AG04449 (cell line): ENCODE data around the gene MIA3.
A peak's percentile ranks its signal among the peaks of the same experiment; 100 is the strongest.

Source experiments
- CTCF ChIA-PET: fragments of 350-600 bp; formaldehyde crosslinking; extraction: SDS; loops from one replicate; lab custom pipeline; 2021; ENCODE audit warnings: antibody characterized with exemption; lab: Yijun Ruan, JAX
- POLR2A ChIA-PET: fragments of 400-600, 350-600 bp; formaldehyde crosslinking; extraction: SDS; loops from one replicate; lab custom pipeline; 2020; ENCODE audit warnings: antibody characterized with exemption, inconsistent platforms; lab: Yijun Ruan, JAX
- DNase-seq: peaks from one replicate; pipeline ENCODE4 v3.0.0-alpha.2; 2010; ENCODE audit warnings: low read depth, low spot score
- H3K4me3 ChIP-seq: 2 replicates; pipeline ENCODE4 v1.5.1; 2011; ENCODE audit warnings: low read depth, mild to moderate bottlenecking, control low read depth, low read length
- CTCF ChIP-seq: IDR thresholded peaks from one replicate; pipeline ENCODE4 v1.5.1; 2011; ENCODE audit warnings: mild to moderate bottlenecking, moderate library complexity, low read length, control low read depth, inconsistent platforms; ENCODE audit not compliant: insufficient read depth; ENCODE audit errors: missing control alignments

The MIA3 gene, protein sequence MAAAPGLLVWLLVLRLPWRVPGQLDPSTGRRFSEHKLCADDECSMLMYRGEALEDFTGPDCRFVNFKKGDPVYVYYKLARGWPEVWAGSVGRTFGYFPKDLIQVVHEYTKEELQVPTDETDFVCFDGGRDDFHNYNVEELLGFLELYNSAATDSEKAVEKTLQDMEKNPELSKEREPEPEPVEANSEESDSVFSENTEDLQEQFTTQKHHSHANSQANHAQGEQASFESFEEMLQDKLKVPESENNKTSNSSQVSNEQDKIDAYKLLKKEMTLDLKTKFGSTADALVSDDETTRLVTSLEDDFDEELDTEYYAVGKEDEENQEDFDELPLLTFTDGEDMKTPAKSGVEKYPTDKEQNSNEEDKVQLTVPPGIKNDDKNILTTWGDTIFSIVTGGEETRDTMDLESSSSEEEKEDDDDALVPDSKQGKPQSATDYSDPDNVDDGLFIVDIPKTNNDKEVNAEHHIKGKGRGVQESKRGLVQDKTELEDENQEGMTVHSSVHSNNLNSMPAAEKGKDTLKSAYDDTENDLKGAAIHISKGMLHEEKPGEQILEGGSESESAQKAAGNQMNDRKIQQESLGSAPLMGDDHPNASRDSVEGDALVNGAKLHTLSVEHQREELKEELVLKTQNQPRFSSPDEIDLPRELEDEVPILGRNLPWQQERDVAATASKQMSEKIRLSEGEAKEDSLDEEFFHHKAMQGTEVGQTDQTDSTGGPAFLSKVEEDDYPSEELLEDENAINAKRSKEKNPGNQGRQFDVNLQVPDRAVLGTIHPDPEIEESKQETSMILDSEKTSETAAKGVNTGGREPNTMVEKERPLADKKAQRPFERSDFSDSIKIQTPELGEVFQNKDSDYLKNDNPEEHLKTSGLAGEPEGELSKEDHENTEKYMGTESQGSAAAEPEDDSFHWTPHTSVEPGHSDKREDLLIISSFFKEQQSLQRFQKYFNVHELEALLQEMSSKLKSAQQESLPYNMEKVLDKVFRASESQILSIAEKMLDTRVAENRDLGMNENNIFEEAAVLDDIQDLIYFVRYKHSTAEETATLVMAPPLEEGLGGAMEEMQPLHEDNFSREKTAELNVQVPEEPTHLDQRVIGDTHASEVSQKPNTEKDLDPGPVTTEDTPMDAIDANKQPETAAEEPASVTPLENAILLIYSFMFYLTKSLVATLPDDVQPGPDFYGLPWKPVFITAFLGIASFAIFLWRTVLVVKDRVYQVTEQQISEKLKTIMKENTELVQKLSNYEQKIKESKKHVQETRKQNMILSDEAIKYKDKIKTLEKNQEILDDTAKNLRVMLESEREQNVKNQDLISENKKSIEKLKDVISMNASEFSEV (N-terminal part only)

DNA sequence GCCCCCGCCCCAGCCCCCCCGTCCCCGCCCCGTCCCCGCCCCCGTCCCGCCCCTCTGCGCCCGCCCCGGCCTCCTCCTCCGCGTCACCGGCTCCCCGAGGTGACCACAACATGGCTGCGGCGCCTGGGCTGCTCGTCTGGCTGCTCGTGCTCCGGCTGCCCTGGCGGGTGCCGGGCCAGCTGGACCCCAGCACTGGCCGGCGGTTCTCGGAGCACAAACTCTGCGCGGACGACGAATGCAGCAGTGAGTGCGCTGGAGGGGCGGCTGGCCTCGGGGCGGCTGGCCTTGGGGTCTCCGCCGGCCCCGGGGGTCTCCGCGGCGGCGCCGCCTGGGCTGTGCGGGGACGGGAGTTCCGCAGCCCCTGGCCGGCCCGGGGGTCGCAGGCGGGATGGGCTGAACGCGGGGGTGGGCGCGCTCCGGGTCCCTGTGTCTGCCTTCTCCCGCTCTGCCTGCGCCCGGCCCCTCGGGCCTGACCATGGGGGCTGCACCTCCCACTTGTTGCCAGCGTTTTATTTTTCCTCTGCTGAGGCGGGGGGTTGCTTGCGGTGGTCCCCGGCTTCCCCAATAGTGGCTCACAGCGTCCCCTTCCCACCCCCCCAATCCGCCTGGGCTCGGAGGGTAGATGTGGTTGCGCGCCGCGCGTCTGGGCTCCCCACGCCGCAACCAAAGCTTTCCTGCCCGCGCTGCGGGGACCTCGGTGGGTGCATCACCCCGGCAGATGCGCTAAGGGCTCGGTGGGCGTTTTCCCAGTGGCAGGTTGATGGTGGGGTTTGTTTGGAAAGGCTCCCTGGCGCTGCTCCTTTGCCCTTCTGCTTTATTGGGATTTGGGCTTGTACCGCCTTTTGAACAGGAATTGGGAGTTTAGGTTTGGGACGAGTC, at the start of gene MIA3:
MIA3 (plus strand) TSS at position 97 of the 879 bp plus-strand sequence; CDS start at position 111, 14 bp downstream.
- no peak for TF ChIP-seq CTCF
- DNase-seq: no peak
- POLR2A ChIA-PET: no interaction called here
- CTCF ChIA-PET: interaction anchor here (1.1 to 2.1 kb wide), 2 partner anchors 29 to 154 kb away, joined by 4 read pairs; no protein-coding TSS in a partner anchor
- H3K4me3 ChIP-seq: peak within 1 kb of the TSS; percentile 81

- no peak for DNase-seq
- ChIA-PET POLR2A (interaction anchor here (0.9 kb wide), 1 partner anchor 23 kb away, joined by 3 read pairs; the partner anchor contains the start of gene HHIPL2), CTCF (no interaction called here)
- H3K4me3 ChIP-seq: no peak overlapping the region
- TF ChIP-seq CTCF: no peak
Measured at GRCh38 chr1:222570837-222571236, 47.1 kb upstream of the MIA3 start.

DNA sequence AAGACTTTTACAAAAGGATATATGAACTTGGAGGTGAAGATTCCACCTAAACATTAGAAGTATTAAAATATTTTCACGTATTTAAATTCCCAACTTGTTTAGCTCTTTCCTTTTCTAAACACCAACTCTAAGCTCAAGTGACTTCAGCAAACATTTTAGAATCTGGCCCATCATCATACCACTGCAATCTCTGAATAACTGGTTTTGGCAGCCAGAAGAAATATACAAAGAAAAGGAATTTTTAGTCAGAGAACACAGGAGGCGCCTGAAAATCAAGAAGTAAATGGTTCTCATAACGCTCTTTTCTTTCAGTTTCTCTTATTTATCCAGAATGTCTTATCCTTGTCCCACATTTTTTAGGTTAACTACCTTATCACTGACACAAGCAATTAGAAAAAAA, 38.6 kb upstream of the MIA3 start:
- ChIA-PET CTCF (interaction anchor here (0.7 to 1.9 kb wide), 2 partner anchors 13 to 114 kb away, joined by 3 to 4 read pairs; no protein-coding TSS in a partner anchor), POLR2A (no interaction called here)
- TF ChIP-seq CTCF: no peak
- no peak for DNase-seq
- no peak overlapping the region for H3K4me3 ChIP-seq

- CTCF ChIA-PET: interaction anchor here (1.4 kb wide), 1 partner anchor 8 kb away, joined by 4 read pairs; the partner anchor contains the start of gene TAF1A
- POLR2A ChIA-PET: interaction anchor here (0.7 kb wide), 1 partner anchor 77 kb away, joined by 3 read pairs; no protein-coding TSS in a partner anchor
Measured at GRCh38 chr1:222582099-222582774, 35.7 kb upstream of the MIA3 start.

More at GRCh38 chr1:222582099-222582774, 35.7 kb upstream of the MIA3 start:
- DNase-seq: no peak
- no peak overlapping the region for H3K4me3 ChIP-seq
- TF ChIP-seq CTCF: no peak
